HEK293T (cell line): ENCODE results near the gene C1S.

Source experiments
- CTCF ChIA-PET: fragments of 350-600 bp; formaldehyde crosslinking; extraction: SDS; loops from one replicate; lab custom pipeline; 2021; ENCODE audit warnings: antibody characterized with exemption, inconsistent platforms; lab: Yijun Ruan, JAX
- POLR2A ChIA-PET: fragments of 350-600 bp; formaldehyde crosslinking; extraction: SDS; loops from one replicate; lab custom pipeline; 2020; ENCODE audit warnings: antibody characterized with exemption, inconsistent platforms; lab: Yijun Ruan, JAX
- DNase-seq: peaks from one replicate; pipeline ENCODE4 v3.0.0; 2012; ENCODE audit warnings: mixed read lengths; ENCODE audit errors: extremely low spot score
- ARNT ChIP-seq: fragments of 450-650 bp; IDR thresholded peaks from 2 replicates; pipeline ENCODE4 v1.6.1; 2017; ENCODE audit warnings: mild to moderate bottlenecking
- BHLHE40 ChIP-seq: fragments of 450-650 bp; IDR thresholded peaks from 2 replicates; pipeline ENCODE4 v1.6.1; 2016; ENCODE audit warnings: mild to moderate bottlenecking, moderate library complexity, borderline replicate concordance
- CTBP1 ChIP-seq: fragments of 450-650 bp; IDR thresholded peaks from 2 replicates; pipeline ENCODE4 v1.6.1; 2016; ENCODE audit warnings: borderline replicate concordance
- ELF4 ChIP-seq: fragments of 450-650 bp; IDR thresholded peaks from 2 replicates; pipeline ENCODE4 v1.6.1; 2017; ENCODE audit warnings: antibody characterized with exemption
- FOXA1 ChIP-seq: fragments of 450-650 bp; IDR thresholded peaks from 2 replicates; pipeline ENCODE4 v1.6.1; 2016; ENCODE audit warnings: mild to moderate bottlenecking
- FOXK2 ChIP-seq: fragments of 450-650 bp; IDR thresholded peaks from 2 replicates; pipeline ENCODE4 v1.6.1; 2016; ENCODE audit warnings: mild to moderate bottlenecking
- FOXM1 ChIP-seq: fragments of 450-650 bp; IDR thresholded peaks from 2 replicates; pipeline ENCODE4 v1.6.1; 2017; ENCODE audit warnings: mild to moderate bottlenecking, borderline replicate concordance
- HDGF ChIP-seq: fragments of 450-650 bp; IDR thresholded peaks from 2 replicates; pipeline ENCODE4 v1.6.1; 2017; ENCODE audit warnings: antibody characterized with exemption, borderline replicate concordance
- L3MBTL2 ChIP-seq: fragments of 450-650 bp; conservative IDR thresholded peaks from 2 replicates; pipeline ENCODE4 v1.6.1; 2016; ENCODE audit warnings: mild to moderate bottlenecking
- LEF1 ChIP-seq: fragments of 450-650 bp; IDR thresholded peaks from 2 replicates; pipeline ENCODE4 v1.6.1; 2017; ENCODE audit warnings: mild to moderate bottlenecking, borderline replicate concordance
- NFRKB ChIP-seq: fragments of 450-650 bp; IDR thresholded peaks from 2 replicates; pipeline ENCODE4 v1.6.1; 2016; ENCODE audit warnings: mild to moderate bottlenecking, moderate library complexity
- SP1 ChIP-seq: fragments of 450-650 bp; IDR thresholded peaks from 2 replicates; pipeline ENCODE4 v1.6.1; 2017
- SUZ12 ChIP-seq: fragments of 450-650 bp; IDR thresholded peaks from 2 replicates; pipeline ENCODE4 v1.6.1; 2016; ENCODE audit warnings: mild to moderate bottlenecking
- TARDBP ChIP-seq: fragments of 450-650 bp; IDR thresholded peaks from 2 replicates; pipeline ENCODE4 v1.6.1; 2016
- ZNF384 ChIP-seq: fragments of 450-650 bp; IDR thresholded peaks from 2 replicates; pipeline ENCODE4 v1.6.1; 2016
- TF ChIP-seq, protein P1 (sequence below): fragments of 450-650 bp; IDR thresholded peaks from 2 replicates; pipeline ENCODE4 v1.6.1; 2016

Gene C1S

GRCh38 chr12:7108796-7109571 is 48.5 kb downstream of the C1S start, which contains the start of gene C1RL:
C1RL (minus strand) TSS chr12:7109214; CDS start chr12:7109180, 34 bp downstream.
- TF ChIP-seq CTBP1 (no peak), FOXM1 (no peak), NFRKB (no peak), L3MBTL2 (no peak), SUZ12 (no peak), HDGF (no peak), FOXA1 (no peak), ZNF384 (no peak), TARDBP (no peak), ELF4 (no peak), BHLHE40 (no peak)
- CTCF ChIA-PET = interaction anchor here (0.6 to 1.0 kb wide), 5 partner anchors 16 to 144 kb away, joined by 3 to 5 read pairs (median 3); no protein-coding TSS in a partner anchor
- DNase-seq = peak; percentile 80
- POLR2A ChIA-PET = interaction anchor here (0.6 to 3.1 kb wide), 6 partner anchors 9 to 242 kb away, joined by 3 to 27 read pairs (median 4); partner anchors contain the start of genes C12orf57, RNU7-1 and TPI1

GRCh38 chr12:7109572-7109920 is 49.0 kb downstream of the C1S start:
- no peak for TF ChIP-seq SUZ12
- no peak for TF ChIP-seq TARDBP
- TF ChIP-seq HDGF = no peak
- no peak for TF ChIP-seq CTBP1
- no peak for TF ChIP-seq ELF4
- no peak for TF ChIP-seq ZNF384
- no peak for TF ChIP-seq L3MBTL2
- no peak for TF ChIP-seq SP1
- TF ChIP-seq, protein P1, sequence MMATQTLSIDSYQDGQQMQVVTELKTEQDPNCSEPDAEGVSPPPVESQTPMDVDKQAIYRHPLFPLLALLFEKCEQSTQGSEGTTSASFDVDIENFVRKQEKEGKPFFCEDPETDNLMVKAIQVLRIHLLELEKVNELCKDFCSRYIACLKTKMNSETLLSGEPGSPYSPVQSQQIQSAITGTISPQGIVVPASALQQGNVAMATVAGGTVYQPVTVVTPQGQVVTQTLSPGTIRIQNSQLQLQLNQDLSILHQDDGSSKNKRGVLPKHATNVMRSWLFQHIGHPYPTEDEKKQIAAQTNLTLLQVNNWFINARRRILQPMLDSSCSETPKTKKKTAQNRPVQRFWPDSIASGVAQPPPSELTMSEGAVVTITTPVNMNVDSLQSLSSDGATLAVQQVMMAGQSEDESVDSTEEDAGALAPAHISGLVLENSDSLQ = no peak
- TF ChIP-seq FOXM1 = no peak
- TF ChIP-seq LEF1 = no peak
- TF ChIP-seq ARNT = no peak
- no peak for TF ChIP-seq FOXA1
- no peak for TF ChIP-seq BHLHE40
- no peak for TF ChIP-seq FOXK2
- no peak for TF ChIP-seq NFRKB
- POLR2A ChIA-PET = interaction anchor here (1.2 to 3.1 kb wide), 2 partner anchors 13 to 165 kb away, joined by 3 to 27 read pairs; partner anchors contain the start of genes C12orf57 and RNU7-1
- no peak for DNase-seq
- CTCF ChIA-PET = interaction anchor here (1.0 kb wide), 1 partner anchor 145 kb away, joined by 4 read pairs; no protein-coding TSS in a partner anchor

DNA sequence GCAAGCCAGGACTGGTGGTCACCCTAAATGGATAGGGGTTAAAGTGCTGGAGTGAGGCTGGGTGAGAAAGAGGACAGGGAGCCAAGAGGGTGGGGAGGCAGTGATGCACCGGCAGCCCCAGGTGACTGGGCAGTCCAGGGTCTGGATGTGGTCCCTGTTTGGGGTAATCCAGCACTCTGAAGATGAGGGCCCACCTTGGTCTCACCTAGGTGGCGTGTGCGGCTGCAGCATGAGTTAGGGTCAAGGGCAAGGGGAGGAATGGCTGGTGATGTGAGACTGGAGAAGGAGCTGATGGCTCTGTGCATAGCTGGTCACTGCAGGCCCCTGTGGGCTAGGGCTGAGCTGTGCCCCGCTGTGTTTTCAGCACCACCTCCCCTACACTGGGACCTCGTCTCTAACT is 50.1 kb downstream of the C1S start:
- POLR2A ChIA-PET = interaction anchor here (4.5 kb wide), 1 partner anchor 167 kb away, joined by 46 read pairs; the partner anchor contains the start of genes C12orf57 and RNU7-1
- CTCF ChIA-PET = interaction anchor here (2.1 kb wide), 1 partner anchor 149 kb away, joined by 7 read pairs; no protein-coding TSS in a partner anchor
- no peak for TF ChIP-seq SUZ12
- TF ChIP-seq ELF4 = no peak
- no peak for TF ChIP-seq BHLHE40
- no peak for TF ChIP-seq LEF1
- no peak for TF ChIP-seq FOXK2
- TF ChIP-seq, protein P1 = no peak
- no peak for TF ChIP-seq TARDBP
- TF ChIP-seq SP1 = no peak
- no peak for TF ChIP-seq ARNT
- TF ChIP-seq FOXA1 = no peak
- TF ChIP-seq NFRKB = no peak
- no peak for TF ChIP-seq FOXM1
- DNase-seq = no peak

GRCh38 chr12:7112041-7112440 is 51.5 kb downstream of the C1S start:
- ChIA-PET POLR2A (interaction anchor here (1.7 to 4.5 kb wide), 2 partner anchors 168 to 240 kb away, joined by 5 to 46 read pairs; partner anchors contain the start of genes C12orf57, RNU7-1 and SPSB2), CTCF (interaction anchor here (0.6 to 2.1 kb wide), 7 partner anchors 9 to 187 kb away, joined by 3 to 7 read pairs (median 3); partner anchors contain the start of gene C1S)
- TF ChIP-seq ARNT (no peak), HDGF (no peak), CTBP1 (no peak), ELF4 (no peak), FOXK2 (no peak), SP1 (no peak)
- no peak for DNase-seq

DNA sequence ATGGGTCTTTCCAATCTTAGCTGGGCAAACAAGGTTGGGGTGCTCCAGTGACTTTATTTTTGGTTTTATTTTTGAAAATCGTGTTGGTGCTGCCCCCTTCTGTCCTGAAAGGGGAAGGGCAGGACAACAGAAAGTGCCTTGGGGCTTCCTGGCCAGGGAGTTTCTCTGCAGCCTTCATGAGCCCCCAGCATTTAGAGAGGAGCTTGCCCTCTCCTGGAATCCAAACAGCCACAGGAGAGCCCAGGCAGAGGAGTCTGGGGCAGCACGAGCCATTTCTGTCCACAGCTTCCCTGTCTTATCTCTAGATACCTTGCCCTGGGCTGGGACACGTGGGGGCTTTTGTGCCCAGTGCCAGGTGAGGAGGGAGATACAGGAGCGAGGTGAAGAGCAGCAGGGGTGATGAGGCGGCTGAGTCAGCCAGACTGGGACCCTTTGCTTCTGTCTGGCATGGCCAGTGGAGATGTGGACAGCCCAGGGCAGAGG is 52.9 kb downstream of the C1S start:
- ChIA-PET CTCF (interaction anchor here (0.7 to 2.2 kb wide), 10 partner anchors 10 to 244 kb away, joined by 3 to 10 read pairs (median 5); partner anchors contain the start of genes C12orf57, C1S, RNU7-1 and SPSB2), POLR2A (interaction anchor here (0.7 to 4.5 kb wide), 5 partner anchors 16 to 241 kb away, joined by 3 to 46 read pairs (median 5); partner anchors contain the start of genes C12orf57, CLSTN3, RNU7-1 and SPSB2)
- peak; percentile 67 for DNase-seq
- TF ChIP-seq ZNF384 (no peak), SP1 (no peak), FOXM1 (no peak), HDGF (no peak), BHLHE40 (no peak), LEF1 (no peak), L3MBTL2 (no peak), SUZ12 (no peak), FOXK2 (no peak), ARNT (no peak), NFRKB (no peak), CTBP1 (no peak), FOXA1 (no peak), TARDBP (no peak), ELF4 (no peak)
- TF ChIP-seq, protein P1 = no peak
